ENCODE results near the gene SDK1.

The SDK1 gene

GRCh38 chr7:3998060-3998459 lies 697.0 kb downstream of the SDK1 start:
- no peak overlapping the region for H3K4me3 ChIP-seq (ENCODE audit: low read length)
- no peak for TF ChIP-seq CTCF (conservative IDR thresholded peaks at IDR 0.05; ENCODE audit: low read length)
- no peak for DNase-seq (ENCODE audit: low read depth)

- no peak for DNase-seq (ENCODE audit: low read depth)
- TF ChIP-seq CTCF (conservative IDR thresholded peaks at IDR 0.05; ENCODE audit: low read length) = no peak
- H3K4me3 ChIP-seq (ENCODE audit: low read length) = no peak overlapping the region
Measured at GRCh38 chr7:4000139-4000538, 699.1 kb downstream of the SDK1 start.

- DNase-seq (ENCODE audit: low read depth) = no peak
- no peak overlapping the region for H3K4me3 ChIP-seq (ENCODE audit: low read length)
- TF ChIP-seq CTCF (conservative IDR thresholded peaks at IDR 0.05; ENCODE audit: low read length) = no peak
Measured at GRCh38 chr7:4000934-4001333, 699.9 kb downstream of the SDK1 start.

GRCh38 chr7:4001742-4002141 lies 700.7 kb downstream of the SDK1 start:
- no peak overlapping the region for H3K4me3 ChIP-seq (ENCODE audit: low read length)
- no peak for DNase-seq (ENCODE audit: low read depth)
- TF ChIP-seq CTCF (conservative IDR thresholded peaks at IDR 0.05; ENCODE audit: low read length) = no peak

- no peak for TF ChIP-seq CTCF (conservative IDR thresholded peaks at IDR 0.05; ENCODE audit: low read length)
- DNase-seq (ENCODE audit: low read depth) = no peak
- no peak overlapping the region for H3K4me3 ChIP-seq (ENCODE audit: low read length)
Measured at GRCh38 chr7:4003503-4003902, 702.5 kb downstream of the SDK1 start.

GRCh38 chr7:4006687-4007086 lies 705.6 kb downstream of the SDK1 start:
- no peak for TF ChIP-seq CTCF (conservative IDR thresholded peaks at IDR 0.05; ENCODE audit: low read length)
- no peak overlapping the region for H3K4me3 ChIP-seq (ENCODE audit: low read length)
- no peak for DNase-seq (ENCODE audit: low read depth)

GRCh38 chr7:4009211-4010060 lies 708.4 kb downstream of the SDK1 start:
- H3K4me3 ChIP-seq (ENCODE audit: low read length) = no peak overlapping the region
- no peak for TF ChIP-seq CTCF (conservative IDR thresholded peaks at IDR 0.05; ENCODE audit: low read length)
- no peak for DNase-seq (ENCODE audit: low read depth)

Data from AG10803 (cell line).